ENCODE measurements around the gene VPS13C.

The VPS13C gene

GRCh38 chr15:61809216-61809615 is 251.0 kb downstream of the VPS13C start:
- no peak for DNase-seq

- DNase-seq = no peak
Observed at GRCh38 chr15:61807281-61807929, 252.8 kb downstream of the VPS13C start.
